Measurements from ENCODE around the gene PTPRN. TPM values are rescaled to one million over a fixed set of nuclear protein-coding genes. Genes with fewer than 3 reads are reported as not detected.

PTPRN gene
- total and polyA plus RNA-seq, 2 donors (not counting 3 experiments of a cell fraction or from before 2014, with no cell fraction given) = not detected

GRCh38 chr2:219296142-219296541 is 13.1 kb downstream of the PTPRN start:
- CTCF ChIA-PET = interaction anchor here (1.7 to 11.2 kb wide), 9 partner anchors 12 to 266 kb away, joined by 8 to 253 read pairs (median 14); partner anchors contain the start of genes CNPPD1, DNAJB2, NHEJ1 and SLC23A3
- no peak for FAIRE-seq
- H3K79me2 ChIP-seq (ENCODE audit: control insufficient read depth, insufficient read depth, low read length) = no peaks in the 10 kb centered on the region
- no TSS peak for BruUV-seq (replicated peaks)
- DNase-seq (ENCODE audit: low read depth, low spot score) = no peak
- dilution Hi-C loops (cut with MboI; ENCODE audit: extremely low pct_ligation_motif_present, low sequenced_read_pairs) (no loop called here), intact Hi-C loops (cut with micrococcal nuclease) (loop anchor here (5.0 kb wide), 2 partner anchors 91 to 314 kb away; partner anchors contain the start of gene DNPEP)
- TF ChIP-seq POLR2AphosphoS5 (IDR thresholded peaks at IDR 0.05; ENCODE audit: insufficient read depth, low read depth, low read length) (no peak), GATA2 (IDR thresholded peaks at IDR 0.05; ENCODE audit: insufficient read depth, insufficient read length, low read depth, low read length) (no peak), MYC (IDR thresholded peaks at IDR 0.05; ENCODE audit: low read depth, low read length) (no peak), FOS (IDR thresholded peaks at IDR 0.05; ENCODE audit: borderline replicate concordance, insufficient read depth, low read length) (no peak), MAX (IDR thresholded peaks at IDR 0.05; ENCODE audit: insufficient read depth, insufficient read length) (no peak), EZH2 (IDR thresholded peaks at IDR 0.05; ENCODE audit: borderline replicate concordance, low read depth, low read length, severe bottlenecking) (no peak), POLR2A (IDR thresholded peaks at IDR 0.05; ENCODE audit: low read depth, low read length) (no peak), CTCF (IDR thresholded peaks at IDR 0.05; ENCODE audit: extremely low read depth in 1 of 2, insufficient read depth in 1 of 2, low read depth in 1 of 2, low read length in 2 of 2) (no peak), JUN (IDR thresholded peaks at IDR 0.05; ENCODE audit: borderline replicate concordance, insufficient read depth, insufficient read length, low read depth) (no peak)
- H2AFZ ChIP-seq (ENCODE audit: low read depth, low read length) = no peak overlapping the region
- peaks cover 1 to 9% of the 10 kb centered on the region in 2 experiments for H3K27me3 ChIP-seq (ENCODE audit: control insufficient read depth in 2 of 2, insufficient read depth in 2 of 2, low read length in 2 of 2)
- H3K27ac ChIP-seq (ENCODE audit: insufficient read depth, low read depth, low read length) = no peak overlapping the region
- no peak overlapping the region for H3K4me2 ChIP-seq (ENCODE audit: insufficient read depth, low read length)
- POLR2A ChIA-PET = no interaction called here
- no peaks in the 10 kb centered on the region for H3K36me3 ChIP-seq (ENCODE audit: control insufficient read depth in 2 of 2, extremely low read depth in 1 of 2, insufficient read depth in 2 of 2, low read length in 2 of 2)
- peaks cover 4% of the 10 kb centered on the region for H3K4me1 ChIP-seq (ENCODE audit: control insufficient read depth, extremely low read depth, insufficient read depth, low read length)
- no peak overlapping the region for H3K9ac ChIP-seq (replicated peaks; ENCODE audit: extremely low read depth, insufficient read depth, low read length)
- no peaks in the 10 kb centered on the region for H3K9me3 ChIP-seq (replicated peaks; ENCODE audit: control insufficient read depth, insufficient read depth, low read length)
- H3K9me1 ChIP-seq (replicated peaks; ENCODE audit: control insufficient read depth, extremely low read depth, insufficient read depth, low read length) = no peaks in the 10 kb centered on the region
- H4K20me1 ChIP-seq (replicated peaks; ENCODE audit: control insufficient read depth, extremely low read depth, insufficient read depth, low read length) = no peaks in the 10 kb centered on the region
- no peak overlapping the region for H3K4me3 ChIP-seq (replicated peaks in 1 of 3; ENCODE audit: insufficient read depth in 1 of 3, low read depth in 1 of 3, low read length in 3 of 3)

Measured in endothelial cell of umbilical vein (primary cell).